ENCODE data around the gene D2HGDH. TPM values are rescaled to one million over a fixed set of nuclear protein-coding genes. Genes with fewer than 3 reads are reported as not detected.
"Not testable (repeated sequence)": the region's sequence is repeated elsewhere in the genome, so short reads cannot be mapped to it uniquely, and the experiment has no call there.

D2HGDH gene
- total RNA-seq, 1 experiment from 2014 or later = 131 TPM

DNA sequence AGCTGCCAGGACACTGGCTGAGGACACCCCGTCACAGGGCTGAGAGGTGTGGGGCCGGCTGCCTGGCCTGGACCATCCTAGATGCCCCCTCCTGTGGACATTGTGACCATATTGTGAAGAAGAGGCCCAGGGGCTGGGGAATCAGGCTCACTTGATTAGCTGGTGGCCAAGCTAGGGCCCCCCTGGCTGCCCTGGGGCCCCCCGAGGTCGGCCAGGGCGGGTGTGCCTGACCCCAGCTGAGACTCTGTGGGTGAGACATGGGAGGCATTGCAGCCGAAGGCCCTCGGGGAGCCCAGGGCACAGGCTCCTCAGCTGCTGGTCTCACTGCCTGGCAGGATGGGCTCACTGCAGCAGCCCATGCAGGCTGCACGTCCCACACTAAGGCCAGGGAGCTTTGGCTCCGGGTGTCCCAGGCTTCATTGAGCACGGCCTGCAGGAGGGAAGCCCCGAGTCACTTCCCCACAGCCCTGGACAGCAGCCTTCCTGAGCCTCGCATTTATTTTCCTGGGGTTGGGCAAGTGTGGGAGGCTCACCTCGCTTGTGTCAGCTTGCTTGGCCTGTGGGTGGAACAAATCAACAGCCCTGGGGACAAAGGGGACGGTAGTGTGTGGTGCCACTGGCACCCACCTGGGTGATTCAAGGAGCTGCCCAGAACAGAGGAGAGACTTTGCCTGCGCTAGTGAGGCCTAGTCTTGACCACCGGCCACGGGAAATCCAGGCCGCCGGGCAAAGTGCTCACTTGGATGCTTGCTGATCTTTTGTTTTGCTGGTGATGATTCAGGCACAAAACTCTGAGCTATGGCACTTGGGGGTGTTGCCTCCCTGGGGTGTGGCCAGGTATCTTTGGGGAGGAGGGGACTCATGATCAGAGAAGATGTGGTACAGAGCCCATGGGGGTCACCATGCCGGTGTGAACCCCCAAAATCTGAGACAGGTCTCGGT, 43.5 kb downstream of the D2HGDH start:
- H3K4me2 ChIP-seq = no peak overlapping the region
- no peaks in the 10 kb centered on the region for H3F3A ChIP-seq (ENCODE audit: insufficient read depth, low read depth)
- intact Hi-C loops (cut with micrococcal nuclease; ENCODE audit: unreplicated experiment) = no loop called here
- no peaks in the 10 kb centered on the region for H3K36me3 ChIP-seq (ENCODE audit: low read depth)
- no TSS peak for BruUV-seq (replicated peaks)
- ChIA-PET CTCF (interaction anchor here (0.6 to 0.8 kb wide), 2 partner anchors 39 to 375 kb away, joined by 3 to 4 read pairs; no protein-coding TSS in a partner anchor), POLR2A (ENCODE audit: unreplicated experiment) (interaction anchor here (0.6 kb wide), 1 partner anchor 79 kb away, joined by 4 read pairs; no protein-coding TSS in a partner anchor)
- H3K9me2 ChIP-seq (ENCODE audit: insufficient read depth) = no peaks in the 10 kb centered on the region
- H3K4me1 ChIP-seq (replicated peaks; ENCODE audit: insufficient read depth) = peaks cover 18% of the 10 kb centered on the region
- no peak for TF ChIP-seq EZH2 (IDR thresholded peaks at IDR 0.05; ENCODE audit: low read depth)
- TF ChIP-seq, protein P1, sequence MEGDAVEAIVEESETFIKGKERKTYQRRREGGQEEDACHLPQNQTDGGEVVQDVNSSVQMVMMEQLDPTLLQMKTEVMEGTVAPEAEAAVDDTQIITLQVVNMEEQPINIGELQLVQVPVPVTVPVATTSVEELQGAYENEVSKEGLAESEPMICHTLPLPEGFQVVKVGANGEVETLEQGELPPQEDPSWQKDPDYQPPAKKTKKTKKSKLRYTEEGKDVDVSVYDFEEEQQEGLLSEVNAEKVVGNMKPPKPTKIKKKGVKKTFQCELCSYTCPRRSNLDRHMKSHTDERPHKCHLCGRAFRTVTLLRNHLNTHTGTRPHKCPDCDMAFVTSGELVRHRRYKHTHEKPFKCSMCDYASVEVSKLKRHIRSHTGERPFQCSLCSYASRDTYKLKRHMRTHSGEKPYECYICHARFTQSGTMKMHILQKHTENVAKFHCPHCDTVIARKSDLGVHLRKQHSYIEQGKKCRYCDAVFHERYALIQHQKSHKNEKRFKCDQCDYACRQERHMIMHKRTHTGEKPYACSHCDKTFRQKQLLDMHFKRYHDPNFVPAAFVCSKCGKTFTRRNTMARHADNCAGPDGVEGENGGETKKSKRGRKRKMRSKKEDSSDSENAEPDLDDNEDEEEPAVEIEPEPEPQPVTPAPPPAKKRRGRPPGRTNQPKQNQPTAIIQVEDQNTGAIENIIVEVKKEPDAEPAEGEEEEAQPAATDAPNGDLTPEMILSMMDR (conservative IDR thresholded peaks at IDR 0.05) = no peak
- H3K9me3 ChIP-seq (ENCODE audit: insufficient read depth, low read depth) = peaks cover 5% of the 10 kb centered on the region
- no peaks in the 10 kb centered on the region for H3K79me2 ChIP-seq (ENCODE audit: low read depth)
- H2AFZ ChIP-seq = no peak overlapping the region
- H4K20me1 ChIP-seq (ENCODE audit: insufficient read depth) = no peaks in the 10 kb centered on the region
- DNase-seq = no peak
- H3K27me3 ChIP-seq (ENCODE audit: insufficient read depth, low read depth) = no peaks in the 10 kb centered on the region
- no peak overlapping the region for H3K27ac ChIP-seq
- H3K4me3 ChIP-seq = no peak overlapping the region

DNA sequence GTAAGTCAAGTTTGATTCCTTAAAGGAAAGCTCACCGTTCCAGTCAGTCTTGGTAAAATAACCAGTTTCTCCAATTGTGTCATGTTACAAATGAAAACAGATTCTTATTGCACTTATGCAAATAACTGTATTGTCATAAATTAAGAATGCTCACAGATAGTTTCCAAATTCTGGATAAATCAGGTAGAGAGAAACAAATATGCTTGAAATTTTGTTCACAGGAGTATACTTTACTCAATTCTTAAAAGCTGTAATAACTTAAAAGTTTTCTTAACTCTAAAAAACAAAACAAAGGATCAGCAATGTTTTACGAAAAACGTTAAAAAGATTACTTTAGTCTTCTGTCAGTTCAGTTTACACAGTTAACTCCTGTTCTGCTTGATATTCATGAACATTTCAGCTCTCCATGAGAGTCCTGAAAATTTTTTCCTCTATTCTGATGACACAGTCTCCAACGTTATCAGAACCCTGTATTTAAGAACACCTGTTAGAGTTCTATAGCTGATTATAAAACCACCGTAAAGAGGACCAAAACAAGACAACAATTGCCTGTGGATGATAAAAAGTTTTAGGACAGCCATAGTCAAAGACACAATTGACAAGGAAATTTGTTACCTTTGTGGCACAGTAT, 46.6 kb downstream of the D2HGDH start:
- no peaks in the 10 kb centered on the region for H3K79me2 ChIP-seq (ENCODE audit: low read depth)
- no TSS peak for BruUV-seq (replicated peaks)
- H3K9me3 ChIP-seq (ENCODE audit: insufficient read depth, low read depth) = peaks cover 5% of the 10 kb centered on the region
- POLR2A ChIA-PET (ENCODE audit: unreplicated experiment) = interaction anchor here (0.6 kb wide), 1 partner anchor 63 kb away, joined by 11 read pairs; no protein-coding TSS in a partner anchor
- H3K27ac ChIP-seq = no peak overlapping the region
- H3K9me2 ChIP-seq (ENCODE audit: insufficient read depth) = no peaks in the 10 kb centered on the region
- no peak for DNase-seq
- no peaks in the 10 kb centered on the region for H3K4me1 ChIP-seq (replicated peaks; ENCODE audit: insufficient read depth)
- 0 out of 2 replicates have a peak, but pooled peaks cover 3% of the 10 kb centered on the region for H3K27me3 ChIP-seq (ENCODE audit: insufficient read depth, low read depth)
- no peaks in the 10 kb centered on the region for H4K20me1 ChIP-seq (ENCODE audit: insufficient read depth)
- H3K4me3 ChIP-seq = no peak overlapping the region
- CTCF ChIA-PET = no interaction called here
- TF ChIP-seq EZH2 (IDR thresholded peaks at IDR 0.05; ENCODE audit: low read depth) = no peak
- TF ChIP-seq, protein P1 (conservative IDR thresholded peaks at IDR 0.05) = no peak
- H3K4me2 ChIP-seq = no peak overlapping the region
- no peaks in the 10 kb centered on the region for H3K36me3 ChIP-seq (ENCODE audit: low read depth)
- H3F3A ChIP-seq (ENCODE audit: insufficient read depth, low read depth) = no peaks in the 10 kb centered on the region
- intact Hi-C loops (cut with micrococcal nuclease; ENCODE audit: unreplicated experiment) = no loop called here
- H2AFZ ChIP-seq = no peak overlapping the region

DNA sequence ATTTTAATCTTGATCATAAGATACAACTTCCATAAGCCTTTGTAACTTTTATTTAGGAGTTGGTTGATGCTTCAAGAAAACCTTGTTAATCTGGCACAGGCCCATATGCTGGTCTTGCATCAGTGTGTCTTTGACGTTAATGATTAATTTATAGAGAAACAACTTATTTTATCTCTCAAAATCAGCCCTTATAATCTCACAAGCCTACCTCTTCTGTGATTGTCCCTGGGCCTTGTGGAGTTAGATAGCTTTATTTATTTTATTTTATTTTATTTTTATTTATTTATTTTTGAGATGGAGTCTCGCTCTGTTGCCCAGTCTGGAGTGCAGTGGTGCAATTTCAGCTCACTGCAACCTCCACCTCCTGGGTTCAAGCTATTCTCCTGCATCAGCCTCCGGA, 47.6 kb downstream of the D2HGDH start:
- H4K20me1 ChIP-seq (ENCODE audit: insufficient read depth); CTCF ChIA-PET; H3K27me3 ChIP-seq (ENCODE audit: insufficient read depth, low read depth); H3K4me3 ChIP-seq; H3F3A ChIP-seq (ENCODE audit: insufficient read depth, low read depth); H3K4me1 ChIP-seq (replicated peaks; ENCODE audit: insufficient read depth); H3K36me3 ChIP-seq (ENCODE audit: low read depth); intact Hi-C loops (cut with micrococcal nuclease; ENCODE audit: unreplicated experiment); H3K9me2 ChIP-seq (ENCODE audit: insufficient read depth); DNase-seq; H2AFZ ChIP-seq; H3K9me3 ChIP-seq (ENCODE audit: insufficient read depth, low read depth); BruUV-seq (replicated peaks); POLR2A ChIA-PET (ENCODE audit: unreplicated experiment); H3K4me2 ChIP-seq; H3K27ac ChIP-seq; H3K79me2 ChIP-seq (ENCODE audit: low read depth): not testable (repeated sequence)
